ENCODE data around the gene RPP14. TPM values are rescaled to one million over a fixed set of nuclear protein-coding genes. Genes with fewer than 3 reads are reported as not detected.

Gene RPP14
- total RNA-seq, 1 donor from 2014 or later = 12.3 TPM

- no peak for DNase-seq (ENCODE audit: low read depth in 2 of 2)
Measured at GRCh38 chr3:58355179-58355578, 49.1 kb downstream of the RPP14 start.

- DNase-seq (ENCODE audit: low read depth in 2 of 2) = no peak
Measured at GRCh38 chr3:58356054-58356453, 50.0 kb downstream of the RPP14 start.

GRCh38 chr3:58357402-58357801 lies 51.4 kb downstream of the RPP14 start:
- no peak for DNase-seq (ENCODE audit: low read depth in 2 of 2)

- DNase-seq (ENCODE audit: low read depth in 2 of 2) = no peak
Measured at GRCh38 chr3:58358092-58358491, 52.0 kb downstream of the RPP14 start.

- DNase-seq (ENCODE audit: low read depth in 2 of 2) = no peak
Measured at GRCh38 chr3:58358808-58359207, 52.8 kb downstream of the RPP14 start.

- no peak for DNase-seq (ENCODE audit: low read depth in 2 of 2)
Measured at GRCh38 chr3:58359621-58360020, 53.6 kb downstream of the RPP14 start.

GRCh38 chr3:58361866-58362265 lies 55.8 kb downstream of the RPP14 start:
- DNase-seq (ENCODE audit: low read depth in 2 of 2) = no peak

- no peak for DNase-seq (ENCODE audit: low read depth in 2 of 2)
Measured at GRCh38 chr3:58366699-58367098, 60.7 kb downstream of the RPP14 start.

- DNase-seq (ENCODE audit: low read depth in 2 of 2) = no peak
Measured at GRCh38 chr3:58369038-58369437, 63.0 kb downstream of the RPP14 start.

Other genes with a start within 250 kb of the RPP14 start
- gene DNASE1L3, start 95.3 kb upstream of the RPP14 start, total RNA-seq = 3.1 and 5.0 TPM in 2 replicates
- gene ABHD6, start 68.5 kb upstream of the RPP14 start, total RNA-seq = 11.6 and 35.1 TPM in 2 replicates
- 4.4 and 5.6 TPM in 2 replicates for gene HTD2, start 275 bp downstream of the RPP14 start, total RNA-seq
- 13.7 and 16.1 TPM in 2 replicates for gene PXK, start 26.6 kb downstream of the RPP14 start, total RNA-seq
- gene PDHB, start 127.6 kb downstream of the RPP14 start, total RNA-seq = 56.4 and 59.3 TPM in 2 replicates
- 3.5 and 6.7 TPM in 2 replicates for gene KCTD6, start 185.9 kb downstream of the RPP14 start, total RNA-seq
- gene ACOX2, start 230.9 kb downstream of the RPP14 start, total RNA-seq = 0.44 and 0.60 TPM in 2 replicates

Measured in lung microvascular endothelial cell (primary cell).